Osteocyte (in vitro differentiated cells): ENCODE results near the gene CWH43. TPM values are rescaled to one million over a fixed set of nuclear protein-coding genes. Genes with fewer than 3 reads are reported as not detected.
"Not testable (repeated sequence)": the region's sequence is repeated elsewhere in the genome, so short reads cannot be mapped to it uniquely, and the experiment has no call there.

ENCODE experiments used
- DNase-seq: peaks from one replicate; pipeline ENCODE4 v3.0.0; 2021; ENCODE audit warnings: mixed read lengths; ENCODE audit not compliant: unreplicated experiment; ENCODE audit errors: extremely low spot score
- H3K27ac Mint-ChIP-seq: one replicate; pipeline ENCODE4 v1.8.0; 2021; ENCODE audit warnings: mild to moderate bottlenecking, mixed read lengths; ENCODE audit not compliant: unreplicated experiment
- H3K27me3 Mint-ChIP-seq: one replicate; pipeline ENCODE4 v1.8.0; 2021; ENCODE audit warnings: mixed read lengths; ENCODE audit not compliant: unreplicated experiment
- H3K36me3 Mint-ChIP-seq: one replicate; pipeline ENCODE4 v1.8.0; 2021; ENCODE audit warnings: mixed read lengths; ENCODE audit not compliant: unreplicated experiment
- H3K4me1 Mint-ChIP-seq: one replicate; pipeline ENCODE4 v1.8.0; 2021; ENCODE audit warnings: mixed read lengths; ENCODE audit not compliant: unreplicated experiment
- H3K4me3 Mint-ChIP-seq: one replicate; pipeline ENCODE4 v1.8.0; 2021; ENCODE audit warnings: mild to moderate bottlenecking, moderate library complexity, mixed read lengths; ENCODE audit not compliant: unreplicated experiment
- H3K9me3 Mint-ChIP-seq: one replicate; pipeline ENCODE4 v1.8.0; 2021; ENCODE audit warnings: mixed read lengths; ENCODE audit not compliant: unreplicated experiment
- total RNA-seq: library from RNA; stranded (reverse); gene quantifications from 2 replicates; pipeline ENCODE4 v1.2.1, GENCODE V29; 2021
- TF ChIP-seq, protein P1 (sequence below): fragments of 200-600 bp; sonication (generic); IDR thresholded peaks from 2 replicates; pipeline ENCODE4 v1.5.0; 2021; ENCODE audit warnings: antibody characterized with exemption, mild to moderate bottlenecking, moderate library complexity

CWH43 gene
- total RNA-seq, 1 donor from 2014 or later: not detected

DNA sequence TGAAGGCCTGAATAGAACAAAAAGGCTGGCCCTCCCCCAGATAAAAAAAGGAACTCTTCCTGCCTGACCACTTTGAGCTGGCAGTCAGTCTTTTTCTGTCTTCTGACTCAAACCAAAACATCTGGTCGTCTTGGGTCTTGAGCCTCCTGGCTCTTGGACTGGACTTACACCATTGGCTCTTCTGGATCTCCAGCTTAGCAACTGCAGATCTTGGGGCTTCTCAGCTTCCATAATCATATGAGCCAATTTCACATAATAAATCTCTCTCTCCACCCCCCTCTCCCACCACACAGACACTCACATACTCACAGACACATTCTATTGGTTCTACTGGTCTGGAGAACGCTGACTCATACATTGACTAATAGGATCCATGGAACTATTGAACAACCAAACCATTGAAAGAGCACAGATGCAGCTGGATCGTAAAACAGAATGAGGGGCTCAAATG lies 15.6 kb upstream of the CWH43 start:
- no peak overlapping the region for H3K27ac Mint-ChIP-seq
- no peaks in the 10 kb centered on the region for H3K4me1 Mint-ChIP-seq
- H3K27me3 Mint-ChIP-seq: peaks cover 35% of the 10 kb centered on the region
- no peak for DNase-seq
- H3K36me3 Mint-ChIP-seq: no peaks in the 10 kb centered on the region
- H3K9me3 Mint-ChIP-seq: no peaks in the 10 kb centered on the region
- no peak overlapping the region for H3K4me3 Mint-ChIP-seq
- TF ChIP-seq, protein P1, sequence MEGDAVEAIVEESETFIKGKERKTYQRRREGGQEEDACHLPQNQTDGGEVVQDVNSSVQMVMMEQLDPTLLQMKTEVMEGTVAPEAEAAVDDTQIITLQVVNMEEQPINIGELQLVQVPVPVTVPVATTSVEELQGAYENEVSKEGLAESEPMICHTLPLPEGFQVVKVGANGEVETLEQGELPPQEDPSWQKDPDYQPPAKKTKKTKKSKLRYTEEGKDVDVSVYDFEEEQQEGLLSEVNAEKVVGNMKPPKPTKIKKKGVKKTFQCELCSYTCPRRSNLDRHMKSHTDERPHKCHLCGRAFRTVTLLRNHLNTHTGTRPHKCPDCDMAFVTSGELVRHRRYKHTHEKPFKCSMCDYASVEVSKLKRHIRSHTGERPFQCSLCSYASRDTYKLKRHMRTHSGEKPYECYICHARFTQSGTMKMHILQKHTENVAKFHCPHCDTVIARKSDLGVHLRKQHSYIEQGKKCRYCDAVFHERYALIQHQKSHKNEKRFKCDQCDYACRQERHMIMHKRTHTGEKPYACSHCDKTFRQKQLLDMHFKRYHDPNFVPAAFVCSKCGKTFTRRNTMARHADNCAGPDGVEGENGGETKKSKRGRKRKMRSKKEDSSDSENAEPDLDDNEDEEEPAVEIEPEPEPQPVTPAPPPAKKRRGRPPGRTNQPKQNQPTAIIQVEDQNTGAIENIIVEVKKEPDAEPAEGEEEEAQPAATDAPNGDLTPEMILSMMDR: no peak

DNA sequence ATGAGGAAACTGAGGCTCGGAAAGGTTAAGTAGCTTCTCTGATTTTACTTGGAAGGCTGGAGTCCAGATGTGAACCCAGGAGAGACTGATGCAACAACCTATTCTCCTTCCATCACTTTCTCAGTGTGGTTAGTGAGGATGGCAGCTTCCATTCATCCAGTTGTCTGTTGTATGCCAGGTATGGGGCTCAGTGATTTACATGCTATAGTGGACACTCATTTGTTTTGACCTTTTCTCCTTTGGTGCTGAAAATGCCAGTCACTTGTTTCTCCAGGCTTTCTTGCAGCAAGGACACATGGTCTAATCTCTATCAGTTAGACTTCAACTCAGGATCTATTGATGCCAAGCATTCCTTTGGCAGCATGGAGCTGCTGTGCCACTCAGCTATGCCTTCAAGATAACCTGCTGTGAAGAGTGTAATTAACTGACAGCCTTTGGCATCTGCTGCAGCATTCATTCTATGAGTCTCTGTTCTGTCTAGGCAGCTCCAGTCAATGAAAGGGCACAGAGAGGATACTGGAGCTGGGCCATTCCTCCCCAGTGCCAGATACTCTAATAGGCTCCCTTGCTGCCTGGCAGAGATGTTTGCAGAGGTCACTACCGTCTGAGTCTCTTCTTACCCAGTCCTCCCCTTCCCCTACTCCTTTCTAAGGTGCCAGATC lies 11.0 kb upstream of the CWH43 start:
- Mint-ChIP-seq H3K36me3 (no peaks in the 10 kb centered on the region), H3K4me1 (no peaks in the 10 kb centered on the region), H3K4me3 (no peak overlapping the region), H3K9me3 (no peaks in the 10 kb centered on the region), H3K27me3 (peaks cover 30% of the 10 kb centered on the region), H3K27ac (no peak overlapping the region)
- TF ChIP-seq, protein P1: no peak
- no peak for DNase-seq

DNA sequence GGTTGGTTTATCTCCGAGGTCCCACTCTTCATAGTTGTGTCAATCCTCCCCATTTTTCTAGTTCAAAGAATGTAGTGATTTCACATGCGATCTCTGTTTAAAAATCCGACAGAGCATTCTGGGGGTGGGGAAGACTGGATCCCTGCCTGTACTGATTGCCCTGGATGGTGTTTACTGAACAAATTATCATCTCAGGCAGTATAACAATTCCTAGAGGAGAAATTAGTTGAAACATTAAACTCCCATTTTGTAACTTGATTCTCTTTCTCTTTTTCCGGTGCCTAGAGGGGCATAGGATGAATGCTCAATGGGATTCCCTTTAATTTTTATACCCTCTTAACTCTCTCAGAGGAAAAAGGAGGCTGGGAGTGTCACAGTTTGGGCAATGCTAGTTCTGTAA lies 10.0 kb upstream of the CWH43 start:
- TF ChIP-seq, protein P1: no peak
- H3K4me3 Mint-ChIP-seq: no peak overlapping the region
- peaks cover 30% of the 10 kb centered on the region for H3K27me3 Mint-ChIP-seq
- no peak for DNase-seq
- H3K4me1 Mint-ChIP-seq: no peaks in the 10 kb centered on the region
- no peak overlapping the region for H3K27ac Mint-ChIP-seq
- no peaks in the 10 kb centered on the region for H3K36me3 Mint-ChIP-seq
- H3K9me3 Mint-ChIP-seq: no peaks in the 10 kb centered on the region

DNA sequence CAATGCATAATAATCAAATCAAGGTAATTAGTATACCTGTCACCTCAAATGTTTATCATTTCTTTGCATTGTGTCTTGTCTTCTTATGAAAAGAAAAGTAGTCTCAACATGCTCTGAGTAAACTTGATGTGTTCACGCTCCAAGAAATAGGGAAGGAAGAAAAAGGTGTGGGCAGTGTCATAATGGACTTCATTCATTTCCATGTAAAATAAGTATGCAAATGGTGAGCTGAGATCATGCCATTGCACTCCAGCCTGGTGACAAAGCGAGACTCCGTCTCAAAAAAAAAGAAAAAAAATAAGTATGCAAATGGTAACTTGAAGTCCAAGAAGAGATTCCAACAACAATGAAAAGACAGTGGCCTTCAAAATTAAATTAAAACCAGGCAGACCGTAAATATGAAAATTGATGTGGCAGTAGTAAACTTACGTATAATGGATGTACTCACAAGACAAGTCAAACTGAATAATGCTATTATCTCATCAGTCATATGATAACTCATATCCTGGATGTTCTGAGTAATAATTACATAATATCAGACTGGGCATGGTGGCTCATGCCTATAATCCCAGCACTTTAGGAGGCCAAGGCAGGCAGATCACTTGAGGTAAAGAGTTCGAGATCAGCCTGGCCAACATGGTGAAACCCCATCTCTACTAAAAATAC lies 6.0 kb upstream of the CWH43 start:
- Mint-ChIP-seq H3K9me3 (no peaks in the 10 kb centered on the region), H3K27ac (no peak overlapping the region), H3K27me3 (peaks cover 38% of the 10 kb centered on the region), H3K36me3 (no peaks in the 10 kb centered on the region), H3K4me3 (no peak overlapping the region), H3K4me1 (no peaks in the 10 kb centered on the region)
- no peak for DNase-seq
- TF ChIP-seq, protein P1: no peak

DNA sequence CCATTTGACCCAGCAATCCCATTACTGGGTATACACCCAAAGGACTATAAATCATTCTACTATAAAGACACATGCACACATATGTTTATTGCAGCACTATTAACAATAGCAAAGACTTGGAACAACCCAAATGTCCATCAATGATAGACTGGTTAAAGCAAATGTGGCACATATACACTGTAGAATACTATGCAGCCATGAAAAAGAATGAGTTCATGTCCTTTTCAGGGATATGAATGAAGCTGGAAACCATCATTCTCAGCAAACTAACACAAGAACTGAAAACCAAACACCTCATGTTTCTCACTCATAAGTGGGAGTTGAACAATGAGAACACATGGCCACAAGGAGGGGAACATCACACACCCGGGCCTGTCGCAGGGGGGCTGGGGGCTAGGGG lies 2.1 kb upstream of the CWH43 start:
- not testable (repeated sequence) for H3K4me3 Mint-ChIP-seq, DNase-seq, H3K27ac Mint-ChIP-seq, H3K4me1 Mint-ChIP-seq, H3K36me3 Mint-ChIP-seq, H3K9me3 Mint-ChIP-seq
- peaks cover 53% of the 10 kb centered on the region for H3K27me3 Mint-ChIP-seq
